ENCODE measurements around the gene COLQ.
"Not testable (repeated sequence)": the region's sequence is repeated elsewhere in the genome, so short reads cannot be mapped to it uniquely, and the experiment has no call there.

COLQ gene

DNA sequence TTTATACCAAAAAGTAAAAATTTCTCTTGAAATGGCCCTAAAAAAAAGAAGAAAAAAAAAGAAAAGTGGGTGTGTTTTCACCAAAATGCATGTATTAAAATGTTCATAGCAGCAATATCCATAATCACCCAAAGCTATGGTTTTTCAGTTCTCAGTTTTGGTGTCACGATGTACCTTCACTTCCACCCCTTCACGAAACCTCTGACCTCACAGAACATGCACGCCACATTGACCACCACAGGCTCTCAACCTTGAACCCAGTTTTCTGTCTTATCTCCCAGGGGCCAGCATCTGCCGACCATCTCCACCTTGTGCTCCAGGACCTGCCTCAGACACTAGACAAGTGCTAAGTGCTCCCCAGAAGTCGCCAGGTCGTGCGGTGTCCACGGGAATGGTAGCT, 30.4 kb downstream of the COLQ start:
- no peak for DNase-seq (ENCODE audit: low read depth in 2 of 2)

DNA sequence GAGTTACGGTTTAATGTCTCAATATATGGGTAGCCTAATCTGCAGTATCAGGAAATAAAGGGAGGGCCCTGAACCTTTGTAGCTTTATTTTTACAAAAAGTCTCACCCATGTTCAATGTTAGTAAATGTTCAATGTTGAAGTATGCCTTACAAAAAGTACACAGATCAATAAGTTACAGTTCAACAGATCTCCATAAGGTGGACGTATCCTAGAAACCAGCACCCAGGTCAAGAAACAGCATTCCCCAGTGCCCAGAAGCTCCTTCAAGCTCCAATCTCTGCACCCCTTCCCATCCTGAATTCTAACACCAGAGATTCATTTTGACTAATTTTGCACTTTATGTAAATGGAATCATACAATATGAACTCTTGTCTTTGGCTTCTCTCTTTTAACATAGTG, 31.3 kb downstream of the COLQ start:
- no peak for DNase-seq (ENCODE audit: low read depth in 2 of 2)

DNA sequence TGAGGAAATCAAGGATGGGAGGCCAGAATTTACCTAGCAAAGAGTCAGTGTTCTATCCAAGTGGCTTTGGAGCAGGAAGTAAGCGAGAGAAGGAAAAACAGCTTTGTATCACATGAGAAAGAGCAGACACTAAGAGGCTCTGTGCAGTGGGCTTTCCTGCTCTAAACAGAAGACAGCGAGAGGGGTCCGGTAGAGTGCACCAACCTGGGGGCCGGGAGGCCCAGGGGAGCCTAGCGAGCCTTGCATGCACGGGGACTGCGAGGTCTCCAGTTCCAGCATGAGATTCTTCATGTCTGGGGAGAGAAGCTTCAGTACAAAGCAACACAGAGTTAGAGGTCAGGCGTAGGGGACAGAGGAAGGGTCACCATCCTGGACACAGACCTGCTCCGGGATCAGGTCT, 33.5 kb downstream of the COLQ start:
- no peak for DNase-seq (ENCODE audit: low read depth in 2 of 2)

DNA sequence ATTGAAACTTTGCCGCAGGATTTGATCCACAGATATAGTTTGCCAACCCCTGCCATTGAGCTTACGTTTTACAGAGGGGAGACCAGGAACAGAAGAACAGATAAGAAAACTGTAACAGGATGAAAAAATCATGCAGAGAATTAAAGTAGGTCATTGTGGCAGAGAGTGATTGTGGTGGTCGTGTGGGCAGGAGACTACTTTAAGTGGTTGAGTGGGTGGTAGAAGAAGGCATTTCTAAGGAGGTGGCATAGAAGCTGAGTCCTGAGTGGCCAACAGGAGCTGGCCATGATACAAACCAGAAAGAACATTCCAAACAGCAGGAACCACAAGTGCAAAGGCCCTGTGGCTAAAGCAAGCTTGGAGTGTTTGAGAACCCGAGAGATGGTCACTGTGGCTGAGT, 34.5 kb downstream of the COLQ start:
- no peak for DNase-seq (ENCODE audit: low read depth in 2 of 2)

DNA sequence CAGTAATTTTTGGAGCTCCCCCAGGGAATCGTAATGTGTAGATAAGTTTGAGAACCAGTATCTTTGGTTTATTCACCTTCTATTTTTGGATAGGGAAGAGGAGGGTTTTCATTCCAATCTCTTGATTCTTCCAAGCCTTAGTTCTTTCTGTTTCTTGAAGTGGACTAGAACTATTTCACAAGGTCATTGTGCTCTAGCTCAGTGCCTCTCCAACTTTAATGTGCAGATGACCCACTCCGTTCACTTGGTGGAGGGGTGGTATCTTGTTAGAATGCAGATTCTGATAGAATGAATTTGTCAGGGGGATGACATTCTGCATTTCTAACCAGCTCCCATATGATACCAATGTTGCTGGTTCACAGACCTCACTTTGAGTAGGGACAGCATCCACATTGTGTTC, 35.5 kb downstream of the COLQ start:
- no peak for DNase-seq (ENCODE audit: low read depth in 2 of 2)

DNA sequence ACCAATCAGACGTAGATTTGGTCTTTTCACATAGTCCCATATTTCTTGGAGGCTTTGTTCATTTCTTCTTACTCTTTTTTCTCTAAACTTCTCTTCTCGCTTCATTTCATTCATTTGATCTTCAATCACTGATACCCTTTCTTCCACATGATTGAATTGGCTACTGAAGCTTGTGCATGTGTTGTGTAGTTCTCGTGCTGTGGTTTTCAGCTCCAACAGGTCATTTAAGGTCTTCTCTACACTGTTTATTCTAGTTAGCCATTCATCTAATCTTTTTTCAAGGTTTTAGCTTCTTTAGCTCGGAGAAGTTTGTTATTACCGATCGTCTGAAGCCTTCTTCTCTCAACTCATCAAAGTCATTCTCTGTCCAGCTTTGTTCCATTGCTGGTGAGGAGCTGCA, 37.0 kb downstream of the COLQ start:
- not testable (repeated sequence) for DNase-seq (ENCODE audit: low read depth in 2 of 2)

DNA sequence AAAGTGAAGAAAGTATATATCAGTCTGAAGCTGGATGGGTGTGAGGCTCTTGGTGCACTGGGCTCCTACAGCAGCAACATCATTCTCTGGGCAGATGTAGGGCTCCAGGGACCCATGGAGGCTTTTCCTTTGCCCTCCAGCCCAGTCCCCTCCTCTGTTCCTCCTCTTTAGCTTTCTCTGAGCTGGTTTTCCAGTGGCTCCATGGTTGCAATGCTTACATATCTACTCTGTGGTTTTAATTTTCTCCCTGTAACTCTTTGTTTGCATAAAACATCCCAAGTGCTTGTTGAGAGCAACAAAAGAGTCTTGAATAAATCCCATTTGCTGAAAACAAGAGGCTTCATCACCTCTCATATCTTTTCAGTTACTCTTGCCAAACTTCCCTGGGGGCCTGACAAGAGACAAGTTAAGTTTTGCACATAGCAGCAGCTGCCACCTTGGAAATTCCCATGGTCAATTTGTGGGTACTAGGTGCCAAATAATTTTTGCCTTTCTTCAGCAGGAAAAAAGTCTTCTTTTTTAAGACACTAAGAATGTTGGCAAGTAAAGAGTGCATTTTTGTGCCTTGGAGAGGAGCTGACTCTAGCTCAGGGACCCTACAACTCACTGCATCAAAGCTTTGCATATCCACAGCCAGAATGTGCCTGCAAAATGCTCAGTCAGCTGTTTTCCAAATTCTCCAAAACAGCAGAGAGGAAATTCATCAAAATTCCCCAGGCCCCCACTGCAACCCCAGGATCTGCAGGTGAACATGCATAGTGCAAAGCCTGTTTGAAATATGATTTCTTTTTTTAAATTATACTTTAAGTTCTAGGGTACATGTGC, 41.9 kb downstream of the COLQ start:
- no peak for DNase-seq (ENCODE audit: low read depth in 2 of 2)

DNA sequence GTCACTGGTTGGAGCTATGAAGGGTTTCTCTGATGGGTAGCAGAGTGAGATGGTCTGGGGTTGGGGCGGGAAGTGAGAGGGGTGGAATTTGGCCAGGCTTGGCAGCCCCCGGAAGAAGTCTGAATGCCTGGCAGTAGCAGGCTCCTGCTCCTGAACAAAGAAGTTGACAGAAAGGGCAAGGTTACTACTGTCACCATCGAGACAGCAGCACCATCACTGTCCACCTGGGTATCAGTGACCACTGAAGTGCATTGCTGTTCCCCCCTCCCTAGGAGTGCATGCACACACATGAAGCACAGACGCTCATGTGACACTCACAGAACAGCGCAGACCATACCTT, 42.9 kb downstream of the COLQ start:
- no peak for DNase-seq (ENCODE audit: low read depth in 2 of 2)

DNA sequence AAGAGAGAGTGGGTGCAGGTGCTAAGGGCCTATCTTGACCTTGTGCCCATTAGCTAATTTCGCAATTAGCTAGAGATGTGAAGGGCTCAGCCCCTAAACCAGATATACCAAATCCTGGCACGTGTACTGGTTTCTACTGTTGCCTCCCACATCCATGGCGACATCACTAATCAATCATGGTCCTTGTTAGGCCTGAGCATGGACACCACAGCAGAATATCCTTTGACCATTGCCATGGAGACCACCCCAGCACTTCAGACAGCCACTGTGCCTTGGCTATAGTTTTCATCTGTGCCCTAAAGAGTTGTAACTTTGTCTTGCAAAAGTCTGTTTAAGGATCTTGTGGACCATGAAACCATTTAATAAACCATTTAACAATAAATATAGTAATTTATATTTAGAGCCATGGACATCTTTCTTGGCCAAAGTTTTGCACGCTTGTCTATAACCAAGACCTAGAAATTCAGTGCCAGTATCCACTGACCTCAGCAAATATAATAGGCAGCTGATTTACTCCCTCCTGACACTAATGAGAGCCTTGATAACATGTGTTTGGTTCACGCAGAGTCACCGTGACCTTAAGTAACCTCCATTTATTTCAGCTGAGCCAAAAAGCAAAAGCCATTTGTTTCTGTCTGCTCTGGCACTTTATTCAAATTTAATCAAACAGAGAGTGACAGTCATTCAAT, 43.4 kb downstream of the COLQ start:
- no peak for DNase-seq (ENCODE audit: low read depth in 2 of 2)

DNA sequence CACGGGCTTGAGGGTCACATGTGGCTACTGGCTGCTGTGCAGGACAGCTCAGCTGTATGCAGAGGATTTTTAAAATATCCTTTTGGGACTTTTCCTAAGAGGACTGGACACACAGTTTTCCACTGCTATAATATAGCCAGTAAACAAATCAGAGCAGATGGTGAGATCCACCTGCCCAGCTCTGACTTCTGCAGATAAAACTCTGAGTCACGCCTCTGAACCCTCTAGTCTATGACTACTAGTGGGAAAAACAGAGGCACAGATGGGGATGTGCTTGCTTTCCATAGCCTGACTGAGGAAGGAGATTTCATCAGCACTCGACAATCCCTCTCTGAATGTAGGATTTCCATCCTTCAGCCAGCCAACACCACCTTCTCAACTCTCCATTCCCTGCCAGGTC, 45.1 kb downstream of the COLQ start:
- no peak for DNase-seq (ENCODE audit: low read depth in 2 of 2)

DNA sequence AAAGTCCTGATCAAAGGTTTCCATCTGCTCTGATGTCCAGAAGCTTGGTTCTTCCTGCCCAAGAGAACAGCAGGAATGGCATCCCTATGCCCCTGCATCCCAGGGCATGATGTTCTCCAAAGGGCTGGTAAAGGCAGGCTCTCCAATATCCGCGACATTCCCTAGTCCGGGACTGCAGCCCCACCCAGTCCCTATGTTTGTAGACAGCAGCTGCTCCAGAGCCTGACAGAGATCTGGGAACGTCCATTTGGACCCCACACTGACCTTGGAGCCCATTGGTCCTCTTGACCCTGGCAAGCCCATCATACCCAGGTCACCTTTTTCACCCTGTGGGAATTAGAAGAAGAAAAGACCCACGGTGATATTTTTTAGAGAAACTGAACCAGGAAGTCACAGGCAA, 46.3 kb downstream of the COLQ start:
- no peak for DNase-seq (ENCODE audit: low read depth in 2 of 2)

DNA sequence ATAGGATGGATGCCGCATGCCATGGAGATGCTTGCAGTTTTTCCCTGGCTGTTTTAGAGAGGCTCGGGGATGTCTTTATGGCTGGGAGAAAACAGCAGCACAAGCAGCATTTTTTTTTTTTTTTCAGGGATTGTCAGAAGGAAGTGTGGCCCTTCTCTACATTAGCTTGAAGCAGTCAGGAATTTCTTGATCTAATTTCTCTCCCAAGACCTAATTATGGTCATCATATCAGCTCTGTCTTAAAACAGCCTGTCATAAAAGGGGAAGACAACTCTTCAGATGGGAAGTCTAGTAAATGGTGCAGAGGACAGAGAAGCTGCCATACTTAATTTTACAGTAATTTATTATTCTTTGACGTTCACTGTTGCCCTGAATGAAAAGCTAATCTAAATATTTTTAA, 49.6 kb downstream of the COLQ start:
- DNase-seq (ENCODE audit: low read depth in 2 of 2): no peak

DNA sequence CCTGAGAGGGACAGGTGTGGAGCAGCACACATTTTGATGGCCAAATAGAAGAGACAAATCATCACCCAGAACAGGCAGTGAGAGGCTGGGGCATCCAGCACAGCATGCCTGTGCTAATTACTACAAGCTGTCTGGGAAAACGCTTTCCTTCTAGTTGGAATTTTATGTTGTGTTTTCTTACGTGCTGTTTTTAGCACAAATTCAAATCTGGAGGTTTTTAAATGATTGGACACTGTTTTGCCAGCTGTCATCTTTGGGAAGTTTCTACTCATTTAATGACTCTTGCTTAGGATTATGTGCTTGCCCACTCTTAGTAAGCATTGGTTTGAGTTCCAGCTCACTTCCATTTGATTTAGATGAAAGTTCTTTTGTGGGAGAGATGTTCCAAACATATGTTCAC, 50.7 kb downstream of the COLQ start:
- no peak for DNase-seq (ENCODE audit: low read depth in 2 of 2)

DNA sequence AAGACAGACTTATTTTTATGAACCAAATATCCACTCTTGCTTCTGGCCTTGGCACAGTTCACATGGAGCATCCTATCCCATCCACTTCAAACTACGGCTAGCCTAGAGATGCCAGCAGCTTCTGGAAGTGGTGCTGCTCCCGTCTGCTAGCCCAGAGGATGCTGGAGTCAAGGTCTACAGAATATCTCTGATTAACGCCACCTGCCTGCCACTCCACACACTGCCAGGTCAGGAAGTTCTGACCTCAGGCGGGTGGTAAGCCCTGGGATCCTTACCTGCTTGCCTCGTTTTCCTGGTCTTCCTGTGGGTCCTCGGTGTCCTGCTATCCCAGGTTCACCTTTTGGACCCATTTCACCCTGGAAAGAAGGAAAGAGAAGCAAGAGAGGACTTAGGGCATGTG, 51.2 kb downstream of the COLQ start:
- no peak for DNase-seq (ENCODE audit: low read depth in 2 of 2)

DNA sequence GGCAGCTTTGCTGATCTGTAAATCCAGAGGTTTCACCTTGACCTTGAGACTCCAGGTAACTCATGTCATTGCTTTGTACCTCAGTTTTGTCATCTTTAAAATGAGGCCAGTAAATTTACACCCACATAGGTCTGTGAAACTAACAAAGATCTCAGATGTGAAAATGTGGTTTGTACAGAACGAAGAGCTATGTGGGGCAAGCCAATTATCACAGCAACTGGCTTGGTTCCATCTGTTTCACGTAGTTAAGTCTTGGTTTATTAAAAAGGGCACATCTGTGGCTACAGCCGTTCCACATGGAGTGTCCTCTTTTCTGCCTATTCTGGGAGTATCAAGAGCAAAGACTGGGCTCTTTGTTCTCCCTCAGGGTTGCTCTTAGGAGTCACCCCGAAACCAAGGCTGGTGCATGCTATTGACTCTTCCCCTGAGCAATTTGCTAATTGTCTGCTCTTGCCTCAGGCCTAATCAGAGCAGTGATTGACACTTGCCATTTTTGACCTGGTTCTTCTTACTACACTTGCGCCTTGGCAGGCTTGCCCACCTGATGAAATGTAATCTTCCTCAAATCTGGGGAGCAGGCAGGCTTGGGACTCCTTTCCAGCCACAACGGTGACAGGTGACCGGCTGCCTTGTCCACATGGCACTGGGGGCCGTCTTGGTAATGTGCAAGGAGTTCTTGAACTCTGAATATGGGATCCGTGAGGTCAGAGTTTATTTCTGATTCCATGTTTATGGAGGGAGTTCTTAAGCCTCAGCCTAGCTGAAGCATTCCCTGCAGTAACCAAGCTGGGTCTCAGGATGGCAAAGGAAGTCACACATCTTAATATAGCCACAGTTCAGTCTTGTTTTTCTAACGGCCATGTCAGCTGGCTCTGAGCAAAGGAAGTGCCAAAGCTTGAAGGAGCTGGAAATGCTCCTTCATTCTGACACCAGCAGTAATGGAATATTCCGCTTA, 54.0 kb downstream of the COLQ start:
- no peak for DNase-seq (ENCODE audit: low read depth in 2 of 2)

DNA sequence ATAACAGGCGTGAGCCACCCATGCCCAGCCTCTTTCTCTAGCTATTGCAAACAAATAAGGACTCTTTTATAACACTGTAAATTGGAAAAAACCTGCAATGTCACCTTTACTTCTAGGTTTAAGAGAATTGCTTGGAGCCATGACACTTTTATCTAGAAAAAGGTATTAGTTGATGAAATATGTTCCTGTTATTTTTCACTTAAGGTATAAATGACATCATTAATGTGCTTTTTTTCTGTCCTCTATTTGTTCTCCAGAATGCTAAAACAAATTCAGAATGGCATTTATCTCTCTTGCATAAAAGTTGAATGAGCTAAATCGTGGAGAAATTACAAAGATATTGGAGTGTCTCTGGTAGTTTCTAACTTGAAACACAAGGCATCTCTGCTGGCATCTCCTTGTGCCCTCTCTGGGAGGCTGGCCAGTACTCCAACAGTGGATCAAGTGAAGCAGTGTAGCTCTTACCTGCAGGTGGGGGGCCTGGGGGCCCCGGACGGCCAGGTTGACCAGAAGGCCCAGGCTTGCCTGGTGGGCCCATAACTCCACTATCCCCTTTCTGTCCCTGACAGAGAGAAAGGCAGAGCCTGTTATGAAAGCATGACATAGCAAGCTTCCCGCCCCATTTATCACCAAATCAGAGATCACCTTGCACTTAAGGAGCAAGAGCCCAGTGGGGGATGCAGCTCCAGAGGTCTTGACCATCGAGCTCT, 55.5 kb downstream of the COLQ start:
- DNase-seq (ENCODE audit: low read depth in 2 of 2): no peak

DNA sequence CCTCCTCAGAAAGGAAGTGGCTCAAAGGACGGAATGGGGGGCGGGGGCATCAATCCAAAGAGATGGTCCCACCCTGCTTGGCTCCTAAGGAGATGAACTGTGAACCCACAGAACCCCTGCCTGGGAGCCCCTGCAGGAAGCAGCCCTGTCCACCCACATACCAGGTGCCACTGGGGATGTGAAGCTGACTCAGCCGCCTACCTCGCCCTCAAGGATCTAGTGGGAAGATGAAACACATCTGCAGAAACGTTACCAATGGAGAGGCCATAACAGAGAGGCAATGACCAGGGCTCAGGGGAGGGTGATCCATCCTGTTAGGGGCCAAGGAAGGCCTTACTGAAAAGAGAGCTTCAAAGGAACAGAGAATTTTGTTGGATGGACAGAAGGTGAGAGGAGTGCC, 59.1 kb downstream of the COLQ start:
- no peak for DNase-seq (ENCODE audit: low read depth in 2 of 2)

DNA sequence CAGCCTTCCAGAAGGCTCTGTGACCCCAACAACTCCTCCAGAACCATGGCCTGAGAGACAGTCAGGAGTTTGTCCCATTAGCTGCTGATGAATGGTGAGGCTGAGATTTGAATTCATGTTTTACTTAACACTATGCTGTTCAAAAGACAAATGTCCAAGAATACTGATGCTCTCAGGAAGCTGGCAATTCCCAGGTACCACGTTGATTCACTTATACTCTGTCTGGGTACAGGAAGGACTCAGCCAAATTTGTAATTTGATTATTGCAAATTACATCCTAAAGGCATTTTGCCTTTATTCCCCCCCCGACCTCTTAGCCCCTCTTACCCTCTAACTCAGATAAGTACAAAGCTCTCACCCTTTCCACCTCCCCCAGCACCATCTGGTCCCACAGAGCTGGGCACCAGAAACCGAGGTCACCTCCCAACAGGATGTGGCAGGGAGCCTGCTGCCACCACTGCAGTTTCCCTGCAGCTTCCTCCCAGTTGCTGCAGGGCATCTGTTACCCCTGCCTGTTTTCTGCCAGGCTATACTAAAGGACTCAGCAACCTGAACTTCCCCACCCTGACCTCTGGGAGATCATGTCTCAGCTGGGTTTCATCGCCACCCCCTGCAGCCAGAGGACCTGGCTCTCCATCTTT, 60.5 kb downstream of the COLQ start:
- no peak for DNase-seq (ENCODE audit: low read depth in 2 of 2)

DNA sequence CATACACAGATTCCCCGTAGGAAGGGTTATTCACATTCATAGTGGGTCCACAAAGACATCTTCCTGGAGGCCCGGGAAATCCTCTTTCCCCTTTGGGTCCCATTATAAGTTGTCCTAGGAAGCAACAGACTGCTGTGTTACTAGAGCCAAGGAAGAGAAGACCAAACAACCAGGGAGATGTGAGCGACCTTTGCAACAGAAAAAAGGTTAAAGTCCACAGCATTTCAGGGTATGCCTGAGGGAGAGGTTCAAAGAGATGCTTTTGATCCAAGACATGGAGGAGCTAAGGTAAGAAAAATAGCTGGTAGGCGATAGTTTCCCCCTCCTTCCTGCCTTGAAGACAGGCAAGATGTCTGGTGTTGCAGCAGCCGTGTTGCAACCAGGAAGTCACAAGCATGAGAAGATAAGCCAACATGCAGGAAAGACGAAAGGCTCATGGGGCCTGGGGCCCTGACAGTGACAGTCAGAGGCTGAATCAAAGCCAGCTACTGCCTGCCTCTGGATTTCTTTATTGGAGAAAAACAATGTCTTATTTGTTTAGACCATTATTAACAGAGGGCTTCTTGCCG, 63.2 kb downstream of the COLQ start:
- no peak for DNase-seq (ENCODE audit: low read depth in 2 of 2)

DNA sequence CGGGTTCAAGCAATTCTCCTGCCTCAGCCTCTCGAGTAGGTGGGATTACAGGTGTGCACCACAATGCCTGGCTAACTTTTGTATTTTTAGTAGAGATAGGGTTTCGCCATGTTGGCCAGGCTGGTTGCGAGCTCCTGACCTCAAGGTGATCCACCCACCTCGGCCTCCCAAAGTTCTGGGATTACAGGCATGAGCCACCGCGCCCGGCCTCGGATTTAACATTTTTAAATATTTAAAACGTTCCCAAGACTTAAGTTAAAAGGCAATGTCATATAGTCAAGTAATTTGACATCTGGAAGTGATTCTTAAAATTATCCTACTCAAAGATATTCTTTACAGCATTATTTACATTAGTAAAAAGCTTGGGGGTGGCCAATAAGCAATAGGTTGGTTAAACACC, 64.6 kb downstream of the COLQ start:
- DNase-seq (ENCODE audit: low read depth in 2 of 2): not testable (repeated sequence)

DNA sequence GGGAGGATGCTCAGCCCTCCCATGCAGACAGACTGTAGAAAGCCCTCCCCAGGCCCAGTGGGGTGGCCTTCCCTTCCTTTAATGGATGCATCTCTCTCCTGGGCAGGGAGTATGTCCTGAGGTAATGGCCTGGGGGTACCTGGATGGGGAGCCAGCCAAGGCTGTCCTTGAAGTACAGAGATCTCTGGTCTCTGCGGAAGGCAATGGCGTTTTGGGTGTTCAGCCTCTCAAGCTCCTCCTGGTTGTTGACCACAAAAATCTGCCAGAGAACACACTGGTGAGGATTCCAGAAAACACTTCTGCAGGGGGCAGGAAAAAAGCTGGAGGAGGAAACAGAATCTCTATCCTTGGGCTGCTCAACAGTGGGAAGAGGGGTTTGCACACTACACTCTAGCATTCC, 65.2 kb downstream of the COLQ start:
- DNase-seq (ENCODE audit: low read depth in 2 of 2): no peak

Data from stimulated activated CD4-positive, alpha-beta T cell treated with anti-CD3 and anti-CD28 coated beads, Interleukin-1b, Interleukin-23, amount 100 ng/mL, for 1 hour (primary cell).